ENCODE results near the gene ANKH.

GRCh38 chr5:14831006-14831338 lies 40.6 kb downstream of the ANKH start:
- TF ChIP-seq CTCF (IDR thresholded peaks at IDR 0.05) (no peak), POLR2A (IDR thresholded peaks at IDR 0.05) (no peak)
